ENCODE results near the gene TBC1D3B.
A peak's percentile ranks its signal among the peaks of the same experiment; 100 is the strongest.
"Not testable (repeated sequence)": the region's sequence is repeated elsewhere in the genome, so short reads cannot be mapped to it uniquely, and the experiment has no call there.

Gene TBC1D3B

GRCh38 chr17:36184023-36184765, 7.8 kb upstream of the TBC1D3B start:
- peaks cover 25 to 65% (median 61%) of the 10 kb centered on the region in 10 experiments for H3K4me1 ChIP-seq
- H3K9ac ChIP-seq = peak overlapping the region; percentile 91 to 100 (median 97); a peak in 21 of 22 replicates
- H3K27ac ChIP-seq = peak overlapping the region; percentile 89 to 99 (median 98); a peak in 21 of 22 replicates
- no peak for TF ChIP-seq Cebpa-rat (IDR thresholded peaks at IDR 0.05)
- no peaks in the 10 kb centered on the region for H3K9me3 ChIP-seq (replicated peaks in 1 of 11)
- H3K27me3 ChIP-seq = peaks cover 0 to 31% (median 19%) of the 10 kb centered on the region in 11 experiments; a peak in 14 of 22 replicates
- peak overlapping the region in 9 of 10 experiments; percentile 72 to 89 (median 83); a peak in 19 of 20 replicates for H3K4me3 ChIP-seq
- no peaks in the 10 kb centered on the region for H4K20me1 ChIP-seq
- peaks cover 0 to 15% (median 9%) of the 10 kb centered on the region in 11 experiments; a peak in 12 of 22 replicates for H3K36me3 ChIP-seq
- peak overlapping the region; percentile 78 to 98 (median 93) for H3K4me2 ChIP-seq

GRCh38 chr17:36183001-36183971, 6.8 kb upstream of the TBC1D3B start:
- H3K27me3 ChIP-seq = peaks cover 0 to 31% (median 19%) of the 10 kb centered on the region in 11 experiments; a peak in 14 of 22 replicates
- H3K9ac ChIP-seq = peak overlapping the region; percentile 91 to 100 (median 97)
- no peaks in the 10 kb centered on the region for H3K9me3 ChIP-seq (replicated peaks in 1 of 11)
- peaks cover 18 to 60% (median 55%) of the 10 kb centered on the region in 10 experiments for H3K4me1 ChIP-seq
- H3K4me2 ChIP-seq = peak overlapping the region; percentile 78 to 98 (median 93)
- TF ChIP-seq Cebpa-rat (IDR thresholded peaks at IDR 0.05) = no peak
- H3K4me3 ChIP-seq = peak overlapping the region; percentile 61 to 89 (median 82)
- peak overlapping the region; percentile 89 to 99 (median 97) for H3K27ac ChIP-seq
- H4K20me1 ChIP-seq = no peaks in the 10 kb centered on the region
- H3K36me3 ChIP-seq = peaks cover 0 to 15% (median 9%) of the 10 kb centered on the region in 11 experiments; a peak in 12 of 22 replicates

- no peak for TF ChIP-seq Cebpa-rat (IDR thresholded peaks at IDR 0.05)
- Histone ChIP-seq H4K20me1 (no peaks in the 10 kb centered on the region), H3K9me3 (replicated peaks in 1 of 11) (no peaks in the 10 kb centered on the region), H3K4me1 (peaks cover 9 to 51% (median 46%) of the 10 kb centered on the region in 10 experiments), H3K36me3 (peaks cover 0 to 15% (median 9%) of the 10 kb centered on the region in 11 experiments; a peak in 12 of 22 replicates), H3K4me2 (peak overlapping the region; percentile 78 to 98 (median 93)), H3K9ac (peak overlapping the region; percentile 91 to 100 (median 97)), H3K4me3 (peak overlapping the region; percentile 61 to 89 (median 82)), H3K27me3 (peaks cover 0 to 31% (median 19%) of the 10 kb centered on the region in 11 experiments; a peak in 14 of 22 replicates), H3K27ac (peak overlapping the region; percentile 89 to 99 (median 97))
Observed at GRCh38 chr17:36182176-36183000, 6.0 kb upstream of the TBC1D3B start.

DNA sequence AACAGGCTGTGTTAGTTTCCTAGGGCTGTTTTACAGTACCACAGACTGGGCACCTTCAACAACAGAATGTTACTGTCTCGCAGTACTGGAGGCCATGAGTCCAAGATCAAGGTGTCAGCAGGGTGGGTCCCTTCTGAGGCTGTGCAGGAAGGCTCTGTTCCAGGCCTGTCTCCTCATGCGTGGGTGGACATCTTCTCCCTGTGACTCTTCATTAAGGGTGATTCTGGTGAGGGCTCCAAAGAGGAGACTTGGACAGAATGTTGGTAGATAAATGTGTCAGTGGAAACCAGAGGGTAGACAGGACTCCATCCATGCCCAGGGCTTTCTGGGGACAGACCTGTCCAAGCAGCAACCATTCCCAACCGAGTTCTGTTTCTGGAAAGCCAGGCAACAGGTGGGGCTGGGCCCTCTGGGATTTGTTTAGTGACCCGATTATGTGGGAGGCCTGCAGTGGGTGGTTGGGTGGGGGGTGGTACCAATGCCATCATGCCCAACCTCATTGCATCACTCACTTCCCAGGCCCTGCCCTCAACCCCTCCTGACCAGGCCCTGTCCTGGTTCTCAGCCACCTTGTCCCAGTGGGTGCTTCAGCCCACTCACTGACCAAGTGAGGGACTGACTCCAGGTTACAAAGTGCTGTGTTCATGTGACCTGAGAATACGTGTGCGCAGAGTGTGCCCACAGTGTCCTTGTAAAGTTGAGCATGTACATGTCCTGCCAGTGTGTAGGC, 5.2 kb upstream of the TBC1D3B start:
- peaks cover 0 to 31% (median 19%) of the 10 kb centered on the region in 11 experiments; a peak in 14 of 22 replicates for H3K27me3 ChIP-seq
- not testable (repeated sequence) for H3K4me3 ChIP-seq; H3K27ac ChIP-seq; H3K9me3 ChIP-seq (replicated peaks in 1 of 11); H4K20me1 ChIP-seq; H3K9ac ChIP-seq
- peak overlapping the region in 10 of 11 experiments; percentile 78 to 98 (median 92); a peak in 18 of 22 replicates for H3K4me2 ChIP-seq
- peaks cover 0 to 13% (median 9%) of the 10 kb centered on the region in 11 experiments; a peak in 12 of 22 replicates for H3K36me3 ChIP-seq
- peaks cover 5 to 43% (median 38%) of the 10 kb centered on the region in 10 experiments; a peak in 19 of 20 replicates for H3K4me1 ChIP-seq

DNA sequence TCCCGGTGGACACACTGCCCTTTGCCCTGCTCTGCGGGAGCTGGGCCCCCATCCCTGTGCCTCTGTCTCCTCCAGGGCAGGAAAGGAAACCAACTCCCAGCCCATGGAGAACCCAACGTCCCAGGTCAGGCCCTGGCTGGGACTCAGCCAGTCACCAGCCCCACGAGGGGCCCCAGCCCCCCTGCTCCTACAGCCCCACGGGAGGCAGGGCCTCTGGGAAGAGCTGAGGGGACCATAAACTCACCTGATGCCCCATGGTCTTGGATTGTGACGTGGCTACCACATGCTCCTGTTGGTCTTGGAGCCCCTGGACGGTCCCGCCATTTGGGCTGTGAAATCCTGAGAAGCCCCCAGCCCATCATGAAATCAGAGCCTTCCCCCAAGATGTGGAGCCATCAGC, 7.6 kb downstream of the TBC1D3B start:
- H3K4me1 ChIP-seq; H3K36me3 ChIP-seq; H3K4me2 ChIP-seq; H3K27ac ChIP-seq; H3K4me3 ChIP-seq; H3K9ac ChIP-seq; H3K9me3 ChIP-seq (replicated peaks in 1 of 11); H4K20me1 ChIP-seq; H3K27me3 ChIP-seq: not testable (repeated sequence)

DNA sequence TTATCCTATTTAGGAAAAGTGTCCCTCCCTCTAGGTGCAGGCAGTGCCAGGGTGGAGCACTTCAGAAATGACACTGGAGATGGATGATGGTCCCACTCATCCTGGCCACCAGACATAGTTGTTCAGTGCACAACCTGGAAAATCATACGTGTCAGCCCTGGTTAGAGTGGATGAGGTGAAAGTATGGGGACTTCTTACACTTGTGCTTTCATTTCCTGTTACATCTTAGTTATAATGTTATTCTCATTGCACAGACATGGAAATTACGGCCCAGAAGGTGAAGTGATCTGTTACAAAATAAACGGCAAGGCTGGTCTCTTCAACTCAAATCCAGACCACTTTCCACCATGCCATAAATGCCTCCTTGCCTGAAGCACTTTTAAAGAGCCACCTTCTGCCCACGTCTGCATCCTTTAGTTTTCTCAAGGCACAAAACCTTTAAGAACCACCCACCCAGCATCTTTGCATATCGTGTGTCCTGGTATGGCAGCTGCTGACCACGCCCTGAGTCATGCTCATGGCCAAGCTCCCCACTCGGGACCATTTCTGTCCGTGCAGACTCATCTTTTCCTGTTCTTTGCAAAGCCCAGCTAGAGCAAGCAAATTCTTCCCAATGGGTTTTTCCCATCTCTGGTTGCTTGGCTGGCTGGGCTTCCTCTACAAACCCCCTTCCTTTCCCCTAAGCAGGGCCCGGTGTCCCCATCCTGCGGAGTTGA, 22.4 kb downstream of the TBC1D3B start:
- peak overlapping the region in 4 of 11 experiments; percentile 33 to 74 (median 72); a peak in 8 of 22 replicates for H3K4me2 ChIP-seq

GRCh38 chr17:36152639-36153120, 23.8 kb downstream of the TBC1D3B start:
- Histone ChIP-seq H3K9me3 (replicated peaks in 1 of 11) (no peaks in the 10 kb centered on the region), H3K27ac (peak overlapping the region in 2 of 11 experiments; percentile 38 to 59; a peak in 3 of 22 replicates), H3K27me3 (no peaks in the 10 kb centered on the region), H3K4me2 (peak overlapping the region in 3 of 11 experiments; percentile 69 to 74 (median 74); a peak in 6 of 22 replicates), H3K9ac (no peak overlapping the region; a peak in 1 of 22 replicates), H3K4me3 (no peak overlapping the region), H3K4me1 (peaks cover 0 to 78% (median 8%) of the 10 kb centered on the region in 10 experiments; a peak in 12 of 20 replicates), H3K36me3 (no peaks in the 10 kb centered on the region), H4K20me1 (no peaks in the 10 kb centered on the region; a peak in 1 of 22 replicates)
- TF ChIP-seq Cebpa-rat (IDR thresholded peaks at IDR 0.05) = no peak

More for the DNA sequence above, 22.4 kb downstream of the TBC1D3B start:
- Histone ChIP-seq H3K27me3 (no peaks in the 10 kb centered on the region), H3K9me3 (replicated peaks in 1 of 11) (no peaks in the 10 kb centered on the region), H3K36me3 (no peaks in the 10 kb centered on the region), H3K4me1 (peaks cover 0 to 64% (median 6%) of the 10 kb centered on the region in 10 experiments; a peak in 11 of 20 replicates), H3K9ac (no peak overlapping the region; a peak in 1 of 22 replicates), H4K20me1 (no peaks in the 10 kb centered on the region; a peak in 1 of 22 replicates), H3K27ac (peak overlapping the region in 3 of 11 experiments; percentile 24 to 59 (median 38); a peak in 4 of 22 replicates), H3K4me3 (no peak overlapping the region)
- no peak for TF ChIP-seq Cebpa-rat (IDR thresholded peaks at IDR 0.05)

All from BLaER1 treated with 17β-estradiol and CSF1 and Interleukin-3, amounts not matched to agents 10 nM and 100 nM (cell line).